GM18498 (cell line): Measurements from ENCODE around the gene RSF1.

Experiments used
- ATAC-seq: cut with Tn5 transposase; IDR thresholded peaks from one replicate; pipeline ENCODE4 v1.9.1; 2021; ENCODE audit warnings: mild to moderate bottlenecking, moderate library complexity; ENCODE audit not compliant: unreplicated experiment

The RSF1 gene

DNA sequence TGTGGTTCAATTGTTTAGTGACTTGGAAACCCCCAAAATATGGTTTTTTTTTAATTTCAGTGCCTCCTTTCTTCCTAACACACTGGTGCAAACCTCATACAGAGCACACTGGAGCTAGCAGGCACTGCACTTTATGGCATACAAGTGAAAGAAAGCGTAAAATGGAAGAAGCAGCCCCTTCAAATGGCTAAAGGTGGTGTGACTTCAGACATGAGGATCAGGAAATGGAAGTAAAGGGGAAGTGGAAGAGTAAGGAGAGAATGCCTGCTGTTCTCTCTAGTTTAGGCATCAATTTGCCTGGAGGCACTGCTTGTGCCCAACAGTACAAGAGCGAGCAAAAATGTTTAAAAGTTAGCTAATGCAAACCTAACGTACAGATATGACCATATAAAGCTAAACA lies 5.7 kb downstream of the RSF1 start:
- ATAC-seq: no peak

DNA sequence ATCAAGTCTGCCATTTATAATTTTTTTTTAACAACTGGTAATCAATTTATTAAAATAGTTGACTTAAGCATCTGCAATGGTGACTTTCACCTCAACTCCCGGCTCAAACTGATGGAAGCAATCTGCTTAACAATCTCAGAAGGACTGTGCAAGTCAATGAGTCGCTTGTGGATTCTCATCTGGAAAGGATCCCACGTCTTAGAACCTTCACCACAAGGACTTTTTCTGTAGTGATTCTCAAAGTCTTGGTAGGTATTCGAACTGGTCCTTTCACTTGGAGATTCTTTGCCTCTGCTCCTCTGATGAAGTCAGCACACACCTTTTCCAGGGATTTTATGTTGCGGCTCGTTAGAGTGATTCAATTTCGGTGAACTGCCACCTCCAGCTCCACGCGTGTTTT lies 7.3 kb downstream of the RSF1 start:
- no peak for ATAC-seq

DNA sequence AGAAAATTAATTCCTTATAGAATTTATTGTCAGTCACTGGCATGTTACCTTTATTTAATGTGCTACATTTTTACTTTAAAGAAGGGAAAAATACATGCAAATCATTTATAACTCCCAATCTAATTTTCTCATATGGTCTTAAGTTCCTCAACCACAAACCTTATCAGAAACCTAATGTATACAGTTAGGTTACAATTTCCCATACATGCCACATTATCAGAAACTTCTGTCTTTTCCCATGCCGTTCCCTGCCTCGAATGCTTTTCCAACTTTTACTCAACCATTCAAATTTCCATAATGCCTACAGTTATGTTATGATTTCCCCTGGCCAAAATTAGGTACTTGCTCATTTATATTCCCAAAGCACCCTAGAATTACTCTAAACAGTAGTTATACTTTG lies 13.5 kb downstream of the RSF1 start:
- no peak for ATAC-seq

DNA sequence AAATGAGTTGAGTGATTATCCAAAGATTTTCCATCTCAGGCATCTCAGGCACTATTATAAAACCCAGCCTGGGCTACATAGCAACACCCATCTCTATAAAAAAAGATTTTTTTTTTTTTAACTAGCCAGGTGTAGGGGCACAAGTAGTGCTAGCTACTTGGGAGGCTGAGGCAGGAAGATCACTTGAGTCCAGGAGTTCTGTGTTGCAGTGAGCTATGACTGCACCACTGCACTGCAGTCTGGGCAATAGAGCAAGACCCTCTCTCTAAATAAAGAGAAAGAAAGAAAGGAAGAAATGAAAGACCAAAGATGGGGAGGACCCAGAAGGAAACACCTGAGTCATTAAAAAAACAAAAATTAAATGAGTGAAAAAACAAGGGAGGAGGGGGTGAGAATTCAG lies 14.1 kb downstream of the RSF1 start:
- no peak for ATAC-seq

DNA sequence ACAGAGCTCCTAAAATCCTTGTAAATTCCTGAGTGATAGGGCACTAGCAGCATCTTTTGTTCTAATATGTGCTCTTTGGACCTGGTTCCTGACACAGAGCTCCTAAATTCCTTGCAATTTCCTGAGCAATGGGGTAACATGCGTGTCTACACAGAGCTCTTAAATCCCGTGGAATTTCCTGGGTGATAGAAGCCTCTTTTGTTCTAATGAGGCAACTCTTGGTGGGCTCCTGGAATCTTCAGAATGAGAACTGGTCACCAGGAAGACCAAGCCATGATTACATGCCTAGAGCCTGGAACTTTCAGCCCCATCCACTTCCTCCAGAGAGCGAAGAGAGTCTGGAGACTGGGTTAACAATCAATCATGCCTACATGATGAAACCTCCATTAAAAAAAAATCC lies 19.0 kb downstream of the RSF1 start:
- no peak for ATAC-seq

DNA sequence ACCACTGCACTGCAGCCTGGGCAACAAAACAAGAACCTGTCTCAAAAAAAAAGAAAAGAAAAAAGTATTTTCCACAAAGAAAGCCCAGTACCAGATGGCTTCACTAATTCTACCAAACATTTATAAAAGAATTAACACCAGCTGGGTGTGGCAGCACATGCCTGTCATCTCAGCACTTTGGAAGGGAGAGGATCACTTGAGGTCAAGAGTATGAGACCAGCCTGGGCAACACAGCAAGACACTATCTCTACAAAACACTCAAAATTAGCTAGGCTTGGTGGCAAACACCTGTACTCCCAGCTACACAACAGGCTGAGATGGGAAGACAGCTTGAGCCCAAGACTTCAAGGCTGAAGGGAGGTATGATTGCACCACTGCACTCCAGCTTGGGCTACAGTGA lies 20.1 kb downstream of the RSF1 start:
- ATAC-seq: no peak

DNA sequence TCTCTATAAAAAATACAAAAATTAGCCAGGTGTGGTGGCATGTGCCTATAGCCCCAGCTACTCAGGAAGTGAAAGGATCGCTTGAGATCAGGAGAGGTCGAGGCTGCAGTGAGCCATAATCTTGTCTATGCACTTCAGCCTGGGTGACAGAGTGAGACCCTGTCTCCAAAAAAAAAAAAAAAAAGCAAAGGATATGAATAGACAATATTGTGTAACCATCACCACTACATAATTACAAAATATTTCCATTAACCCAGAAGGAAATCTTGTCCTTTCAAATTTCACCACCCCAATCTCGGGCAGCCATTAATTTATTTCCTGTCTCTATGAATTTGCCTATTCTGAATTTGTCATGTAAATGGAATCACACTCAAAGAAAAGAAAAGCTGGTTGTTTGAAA lies 21.2 kb downstream of the RSF1 start:
- no peak for ATAC-seq

DNA sequence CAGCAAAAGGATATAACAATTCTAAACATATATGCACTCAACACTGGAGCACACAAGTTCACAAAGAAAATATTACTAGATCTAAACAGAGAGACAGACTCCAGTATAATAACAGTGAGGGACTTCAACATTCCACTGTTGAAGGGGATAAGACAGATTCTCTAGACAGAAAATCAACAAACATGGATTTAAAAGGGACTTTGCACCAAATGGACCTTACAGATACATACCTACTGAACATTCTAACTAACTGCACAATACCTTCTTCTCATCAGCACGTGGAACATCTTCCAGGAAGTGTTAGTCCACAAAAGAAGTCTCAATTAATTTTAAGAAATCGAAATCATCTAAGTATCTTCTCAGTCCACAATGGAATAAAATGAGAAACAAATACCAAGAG lies 26.6 kb downstream of the RSF1 start:
- no peak for ATAC-seq

DNA sequence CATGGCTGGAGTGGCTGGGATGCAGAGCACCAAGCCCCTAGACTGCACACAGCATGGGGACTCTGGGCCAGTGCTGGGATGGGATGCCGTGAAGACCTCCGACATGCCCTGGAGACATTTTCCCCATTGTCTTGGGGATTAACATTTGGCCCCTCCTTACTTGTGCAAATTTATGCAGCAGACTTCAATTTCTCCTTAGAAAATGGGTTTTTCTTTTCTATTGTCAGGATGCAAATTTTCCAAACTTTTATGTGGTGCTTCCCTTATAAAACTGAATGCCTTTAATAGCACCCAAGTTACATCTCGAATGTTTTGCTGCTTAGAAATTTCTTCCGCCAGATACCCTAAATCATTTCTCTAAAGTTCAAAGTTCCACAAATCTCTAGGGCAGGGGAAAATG lies 29.2 kb downstream of the RSF1 start:
- no peak for ATAC-seq

DNA sequence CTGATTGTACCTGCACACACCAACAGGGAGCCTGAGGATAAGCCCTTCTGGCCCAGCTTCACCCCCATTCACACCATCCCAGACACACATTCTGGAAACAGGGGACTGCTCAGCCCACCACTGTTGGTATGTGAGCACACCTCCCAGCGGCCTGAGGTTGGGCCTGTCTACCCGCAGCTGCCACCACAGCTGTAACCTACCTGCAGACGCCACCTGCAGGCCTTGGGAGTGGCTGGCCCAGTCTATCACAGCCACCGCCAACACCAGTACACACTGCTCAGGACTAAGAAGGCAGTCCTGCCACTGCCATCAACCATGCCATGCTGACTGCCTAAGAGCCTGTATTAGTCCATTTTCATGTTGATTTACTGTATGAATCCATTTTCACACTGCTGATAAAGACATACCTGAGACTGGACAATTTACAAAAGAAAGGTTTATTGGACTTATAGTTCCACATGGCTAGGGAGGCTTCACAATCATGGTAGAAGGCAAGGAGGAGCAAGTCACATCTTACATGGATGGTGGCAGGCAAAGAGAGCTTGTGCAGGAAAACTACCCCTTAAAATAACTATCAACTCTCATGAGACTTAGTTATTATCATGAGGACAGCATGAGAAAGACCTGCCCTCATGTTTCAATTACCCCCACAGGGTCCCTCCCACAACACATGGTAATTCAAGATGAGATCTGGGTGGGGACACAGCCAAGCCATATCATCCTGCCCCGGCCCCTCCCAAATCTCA lies 30.6 kb downstream of the RSF1 start:
- ATAC-seq: no peak

DNA sequence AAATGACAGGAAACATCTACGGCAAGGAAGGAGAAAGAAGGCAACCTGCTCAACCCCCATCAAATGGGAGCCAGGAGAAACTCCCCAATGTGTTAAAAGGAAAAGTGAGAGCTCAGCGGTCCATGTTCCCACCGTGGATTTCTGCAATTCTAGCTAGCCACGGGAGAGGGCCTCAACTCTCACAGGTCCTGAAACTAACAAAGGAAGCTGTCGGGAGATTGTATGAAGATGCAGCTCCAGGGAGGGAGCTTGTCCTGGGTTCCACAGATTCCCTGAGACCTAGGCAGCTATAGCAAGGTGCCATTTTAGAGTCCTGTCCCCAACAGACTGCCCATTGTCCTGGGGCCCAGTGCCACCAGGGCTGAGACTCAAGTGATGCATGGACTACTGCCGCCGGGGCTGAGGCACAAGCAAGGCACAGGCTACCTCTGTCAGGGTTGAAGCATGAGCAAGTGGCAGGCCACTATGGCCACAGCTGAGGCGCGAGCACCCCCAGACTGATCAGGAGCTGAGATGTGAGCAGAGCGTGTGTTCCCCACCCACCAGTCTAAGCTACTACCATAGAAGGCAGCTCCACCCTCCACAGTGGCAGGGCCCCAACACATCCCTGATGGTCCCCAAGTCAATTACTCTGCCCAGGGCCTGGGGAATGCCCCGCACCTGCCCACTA lies 31.3 kb downstream of the RSF1 start:
- no peak for ATAC-seq

DNA sequence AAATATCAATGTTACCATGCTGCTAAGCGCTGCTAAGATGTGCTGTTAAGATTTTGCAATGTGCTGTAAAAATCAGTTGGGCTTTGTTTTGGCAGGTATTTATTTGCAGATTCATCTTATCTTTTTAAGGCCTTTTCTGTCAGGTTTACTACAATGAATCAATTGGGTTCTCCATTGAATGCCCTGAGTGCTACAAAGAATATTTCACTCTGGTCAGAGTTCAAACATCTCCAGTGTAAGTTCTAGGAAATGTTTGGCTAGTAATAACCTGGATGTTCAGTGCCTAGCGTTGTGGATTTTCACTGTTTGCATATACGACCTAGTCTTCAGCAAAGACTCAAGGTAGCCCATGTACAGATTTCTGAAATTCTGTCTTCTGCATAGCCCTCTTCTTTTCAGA lies 36.0 kb downstream of the RSF1 start:
- ATAC-seq: no peak

DNA sequence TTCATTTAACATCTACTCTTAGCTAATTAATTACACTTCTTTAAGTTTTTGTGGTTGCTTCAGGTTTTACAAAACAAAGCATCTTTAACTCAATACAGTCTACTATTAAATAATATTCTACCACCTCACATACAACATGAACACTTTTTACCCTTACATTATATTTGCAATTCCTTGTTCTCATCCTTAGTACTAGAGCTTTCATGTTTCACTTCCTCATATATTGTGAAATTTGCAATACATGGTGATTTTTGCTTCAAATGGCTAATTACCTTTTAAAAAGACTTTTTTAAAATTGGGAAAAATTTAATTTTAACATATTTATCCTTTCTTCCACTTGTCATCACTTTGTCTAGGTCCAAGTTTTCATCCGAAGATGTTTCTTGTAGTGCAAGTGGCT lies 37.5 kb downstream of the RSF1 start:
- no peak for ATAC-seq

DNA sequence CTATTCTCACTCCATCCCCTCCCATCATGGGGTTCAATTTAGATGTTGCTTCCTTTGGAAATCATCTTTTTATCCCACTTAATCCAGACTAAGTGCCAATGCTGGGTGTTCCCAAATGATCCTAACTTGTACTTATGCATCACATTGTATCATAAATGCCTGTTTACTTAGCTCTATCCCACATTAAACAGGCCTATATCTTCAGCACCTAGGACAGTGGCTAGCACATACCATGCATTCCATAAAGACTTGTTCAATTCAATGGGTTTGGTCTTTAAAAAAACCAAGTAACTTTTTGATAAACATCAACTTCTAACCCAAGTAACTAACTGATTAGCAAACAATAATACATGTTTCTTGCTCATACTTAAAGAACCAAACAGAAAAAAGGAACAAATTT lies 40.6 kb downstream of the RSF1 start:
- ATAC-seq: no peak

DNA sequence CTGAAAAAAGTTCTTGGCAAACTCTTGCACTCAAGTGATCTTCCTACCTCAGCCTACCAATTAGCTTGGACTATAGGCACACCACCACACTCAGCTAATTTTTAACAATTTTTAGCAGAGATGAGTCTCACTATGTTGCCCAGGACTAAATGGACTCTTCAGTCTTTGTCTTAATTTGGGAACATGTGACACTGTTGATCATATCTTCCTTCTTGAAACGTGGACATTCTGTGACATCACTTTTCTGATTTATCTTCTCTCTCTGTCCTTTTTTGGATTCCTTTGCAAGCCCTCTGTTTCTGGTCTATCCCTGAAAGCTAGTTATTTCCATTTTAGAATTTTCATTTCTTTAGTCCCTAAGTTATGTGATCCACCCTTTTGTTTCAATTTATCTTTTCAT lies 42.0 kb downstream of the RSF1 start:
- no peak for ATAC-seq

DNA sequence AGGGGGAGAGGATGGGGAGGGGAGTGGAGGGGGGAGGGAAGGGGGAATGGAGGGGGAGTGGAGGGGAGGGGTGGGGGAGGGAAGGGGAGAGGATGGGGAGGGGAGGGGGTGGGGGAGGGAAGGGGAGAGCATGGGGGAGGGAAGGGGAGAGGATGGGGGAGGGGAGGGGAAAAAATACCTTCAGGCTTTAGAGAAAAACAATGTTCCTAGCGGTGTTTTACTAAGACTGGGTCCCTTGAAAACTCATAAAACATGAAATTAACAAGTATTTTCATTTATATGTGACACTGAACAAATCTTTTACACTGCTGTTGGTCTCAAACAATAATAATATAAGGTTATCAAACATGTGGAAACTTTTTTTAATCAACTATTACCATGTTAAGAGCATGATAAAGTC lies 42.4 kb downstream of the RSF1 start:
- ATAC-seq: no peak

DNA sequence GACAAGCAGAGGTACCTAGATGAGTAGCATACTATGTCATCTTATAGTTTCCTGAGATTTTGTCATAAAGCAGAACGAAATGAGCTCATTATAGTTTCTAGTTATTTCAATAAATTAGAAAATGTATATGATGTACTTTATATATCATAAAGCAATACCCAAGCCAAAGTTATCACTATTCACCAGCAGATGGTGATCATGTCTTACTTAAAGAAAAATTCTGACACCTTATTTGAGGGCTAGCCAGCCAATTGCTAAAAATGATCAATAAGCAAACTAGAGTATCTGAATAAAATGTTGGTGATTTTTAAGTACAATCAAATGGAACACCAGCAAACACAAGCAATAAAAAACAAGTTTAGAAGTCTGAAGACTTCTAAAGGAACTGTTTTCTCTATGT lies 44.1 kb downstream of the RSF1 start:
- no peak for ATAC-seq

DNA sequence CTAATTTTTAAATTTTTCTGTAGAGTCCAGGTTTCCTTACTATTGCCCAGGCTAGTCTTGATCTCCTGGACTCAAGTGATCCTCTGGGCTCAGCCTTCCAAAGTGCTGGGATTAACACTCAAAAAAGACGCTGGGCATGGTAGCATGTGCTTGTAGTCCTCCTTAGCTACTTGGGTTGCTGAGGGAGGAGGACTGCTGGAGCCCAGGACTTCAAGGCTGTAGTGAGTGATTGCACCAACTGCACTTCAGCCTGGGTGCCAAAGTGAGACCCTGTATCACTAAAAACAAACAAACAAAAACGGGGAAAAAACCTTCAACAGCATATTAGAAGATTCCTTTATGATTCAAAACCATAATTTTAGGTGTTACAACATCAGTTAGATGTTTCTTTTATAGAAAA lies 44.6 kb downstream of the RSF1 start:
- no peak for ATAC-seq

DNA sequence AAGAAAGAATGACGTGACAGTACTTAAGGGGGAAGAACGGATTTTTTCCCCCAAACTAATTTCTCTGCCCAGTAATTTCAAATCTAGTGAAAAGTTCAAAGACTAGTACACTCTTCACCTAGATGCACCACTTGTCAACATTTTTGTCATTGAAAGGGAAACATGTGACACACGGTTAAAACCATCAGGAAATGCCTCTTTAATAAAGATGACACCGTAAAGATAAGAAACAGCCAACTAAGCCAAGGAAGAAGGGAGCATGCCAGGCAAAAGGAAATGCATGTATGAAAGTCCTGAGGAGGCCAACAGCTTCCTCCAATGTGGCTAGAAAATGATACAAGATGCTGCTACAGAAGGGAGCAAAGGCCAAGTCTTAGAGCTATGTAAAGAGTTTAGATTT lies 49.4 kb downstream of the RSF1 start:
- ATAC-seq: no peak

DNA sequence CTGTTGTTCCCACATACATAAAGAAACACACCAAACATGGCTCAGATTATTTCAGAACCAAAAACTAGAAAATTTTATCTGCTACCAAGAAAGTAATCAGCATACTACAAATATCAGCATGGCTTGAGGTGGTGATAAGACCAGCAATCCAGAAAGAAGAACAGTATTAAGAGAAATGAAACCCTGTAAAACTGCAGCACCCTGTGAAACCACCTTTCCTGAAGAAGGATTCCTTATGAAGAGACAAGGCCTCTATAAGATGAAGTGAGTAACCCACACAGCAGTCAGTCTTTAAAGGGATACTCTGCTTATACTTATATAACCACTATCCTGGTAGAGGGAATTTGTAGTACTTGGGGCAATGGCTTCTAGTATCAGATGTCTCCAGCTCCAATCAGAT lies 49.9 kb downstream of the RSF1 start:
- ATAC-seq: no peak

DNA sequence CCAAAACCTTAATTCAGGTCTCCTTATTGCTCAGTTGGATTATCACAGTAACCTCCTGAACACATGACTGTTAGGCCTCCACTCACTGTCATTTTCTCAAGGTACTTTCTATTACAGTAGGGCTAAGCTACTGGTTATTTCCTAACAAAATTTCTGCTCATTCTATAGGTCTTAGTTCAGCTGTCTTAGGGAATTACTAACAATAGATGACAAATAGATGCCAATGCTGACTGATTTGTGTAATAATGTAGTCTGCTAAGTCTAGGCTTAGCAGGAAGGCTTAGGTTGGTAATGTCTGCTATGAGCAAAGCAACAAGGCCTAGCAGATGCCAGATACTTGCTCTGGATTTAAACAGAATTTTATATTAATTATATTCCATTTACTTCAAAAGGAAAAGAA lies 58.1 kb downstream of the RSF1 start:
- ATAC-seq: no peak

DNA sequence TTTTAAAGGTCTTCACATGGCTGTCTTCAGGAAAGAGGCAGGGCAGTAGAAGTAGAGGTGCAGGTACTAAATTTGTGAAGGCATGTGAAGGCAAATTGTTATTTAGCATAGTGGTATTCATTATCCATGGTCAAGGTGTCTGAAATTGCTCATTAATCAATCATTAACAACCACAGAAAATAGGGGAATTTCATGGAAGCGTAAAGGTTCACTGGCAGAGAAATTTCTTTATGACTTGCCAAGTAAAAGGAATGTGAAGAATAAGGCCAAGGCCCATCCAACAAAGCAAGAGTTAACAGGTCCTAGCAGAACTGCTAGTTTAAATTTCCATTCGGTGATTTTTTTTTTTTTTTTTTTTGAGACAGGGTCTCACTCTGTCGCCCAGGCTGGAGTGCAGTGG lies 59.0 kb downstream of the RSF1 start:
- ATAC-seq: no peak

DNA sequence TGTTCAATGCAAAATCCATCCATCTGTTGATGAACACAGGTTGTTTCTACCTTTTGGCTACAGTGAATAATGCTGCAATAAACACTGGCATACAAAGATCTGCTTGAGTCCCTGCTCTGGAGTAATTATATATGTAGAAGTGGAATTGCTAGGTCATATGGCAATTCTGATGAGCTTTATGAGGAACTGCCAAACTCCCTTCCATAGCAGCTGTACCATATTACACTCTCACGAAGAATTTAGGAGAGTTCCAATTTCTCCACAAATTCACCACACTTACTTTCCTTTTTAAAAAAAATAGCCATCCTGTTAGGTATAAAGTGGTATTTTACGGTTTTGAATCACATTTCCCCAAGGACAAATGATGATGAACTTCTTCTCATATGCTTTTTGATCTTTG lies 62.2 kb downstream of the RSF1 start:
- ATAC-seq: no peak
